HG02763 (cell line): ENCODE data around the gene PCCA.

Experiments
- ATAC-seq: cut with Tn5 transposase; IDR thresholded peaks from one replicate; pipeline ENCODE4 v1.9.1; 2021; ENCODE audit warnings: mild to moderate bottlenecking, moderate library complexity; ENCODE audit not compliant: unreplicated experiment

PCCA gene

DNA sequence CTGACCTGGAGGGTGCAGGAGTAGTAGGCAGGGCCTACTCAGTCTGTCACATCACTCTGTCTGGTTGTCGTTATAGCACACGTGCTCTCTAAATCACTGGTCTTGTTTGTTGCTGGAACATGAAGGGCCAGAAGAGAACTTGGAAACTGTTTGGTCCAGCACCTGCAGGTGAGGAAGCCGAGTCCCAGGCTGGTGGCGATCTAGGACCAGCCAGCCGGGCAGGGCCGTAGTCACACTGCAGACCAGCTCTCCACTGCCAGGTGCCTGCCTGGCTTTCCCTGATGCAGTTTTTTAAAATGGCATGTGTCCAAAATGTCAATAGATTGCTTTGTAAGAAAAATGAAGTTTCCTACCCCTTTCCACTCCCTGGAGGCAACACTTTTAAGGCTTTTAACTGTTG lies 446.0 kb downstream of the PCCA start:
- ATAC-seq, result no peak

DNA sequence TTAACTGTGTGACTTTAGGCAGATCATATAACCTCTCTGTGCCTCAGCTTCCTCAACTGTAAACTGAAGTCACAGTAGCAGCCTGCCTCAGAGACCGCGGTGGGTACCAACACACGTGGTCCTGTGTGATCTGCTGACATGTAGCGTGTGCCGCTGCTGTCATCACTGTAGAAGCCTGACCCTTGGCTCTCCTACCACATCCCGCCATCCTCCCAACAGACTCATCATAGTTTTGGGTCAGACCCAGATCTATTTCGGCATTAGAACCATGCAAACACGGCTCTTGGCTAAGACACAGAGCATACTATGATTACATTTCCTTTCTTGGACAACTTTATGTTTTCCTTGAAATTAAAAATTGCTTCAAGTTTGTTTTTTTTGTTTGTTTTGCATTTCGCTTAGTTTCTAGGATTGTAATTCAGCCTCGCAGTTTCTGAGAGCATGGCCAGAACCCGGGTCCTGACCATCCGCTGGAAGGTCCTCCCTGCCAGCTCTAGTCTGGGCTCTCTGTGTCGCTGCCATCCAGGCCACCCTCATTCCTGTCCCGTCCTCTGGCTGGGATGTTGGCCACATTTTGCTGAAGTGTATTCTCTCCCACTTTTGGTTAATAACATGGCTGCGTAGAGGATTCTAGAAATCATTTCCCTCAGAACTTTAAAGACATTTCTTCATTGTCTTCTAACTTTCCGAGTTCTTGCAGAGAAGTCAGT lies 446.7 kb downstream of the PCCA start:
- no peak for ATAC-seq

DNA sequence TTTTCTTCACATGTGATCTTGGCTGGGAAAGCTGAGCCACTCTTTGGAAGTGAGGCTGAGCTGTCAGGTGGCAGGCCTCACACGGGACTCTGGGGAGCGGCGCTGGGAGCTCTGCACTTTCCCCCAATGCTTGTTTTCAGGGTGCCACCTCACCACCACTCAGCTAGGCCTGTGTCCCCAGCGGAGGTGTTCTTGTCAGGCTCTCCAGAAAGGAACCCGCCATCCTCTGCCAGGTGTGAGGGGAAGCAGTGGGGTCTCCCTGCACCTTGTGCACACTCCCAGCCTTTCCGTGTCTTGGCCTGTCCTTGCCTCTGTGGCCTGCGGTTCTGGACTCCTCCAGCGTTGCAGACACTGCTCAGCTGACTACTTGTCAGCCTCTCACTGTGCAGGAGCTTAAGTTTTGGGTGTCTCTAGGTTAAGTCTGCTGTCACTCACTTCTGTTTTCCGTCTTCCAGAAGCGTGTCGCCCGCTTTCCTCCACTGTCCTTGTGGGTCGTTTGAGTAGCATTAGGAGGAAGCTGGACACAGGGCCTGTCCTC lies 447.8 kb downstream of the PCCA start:
- no peak for ATAC-seq

DNA sequence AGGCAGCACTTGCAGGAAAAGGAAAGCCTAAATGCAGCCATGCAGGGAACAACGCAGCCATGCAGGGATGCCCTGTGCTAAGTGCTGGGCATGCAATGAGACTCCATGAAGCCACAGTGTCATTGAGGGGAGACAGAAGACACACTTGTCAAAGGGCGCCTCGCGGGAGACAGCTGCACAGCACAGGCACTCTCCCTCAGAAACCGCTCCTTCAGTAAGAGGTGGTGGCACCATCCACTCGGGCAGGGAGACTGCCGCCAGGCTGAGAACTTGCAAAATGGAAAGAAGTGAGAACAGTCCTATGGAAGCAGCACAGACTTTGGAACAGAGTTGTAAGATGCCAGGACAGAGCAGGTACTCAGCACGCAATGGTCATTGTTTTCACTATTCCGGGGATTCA lies 448.6 kb downstream of the PCCA start:
- ATAC-seq, result no peak

DNA sequence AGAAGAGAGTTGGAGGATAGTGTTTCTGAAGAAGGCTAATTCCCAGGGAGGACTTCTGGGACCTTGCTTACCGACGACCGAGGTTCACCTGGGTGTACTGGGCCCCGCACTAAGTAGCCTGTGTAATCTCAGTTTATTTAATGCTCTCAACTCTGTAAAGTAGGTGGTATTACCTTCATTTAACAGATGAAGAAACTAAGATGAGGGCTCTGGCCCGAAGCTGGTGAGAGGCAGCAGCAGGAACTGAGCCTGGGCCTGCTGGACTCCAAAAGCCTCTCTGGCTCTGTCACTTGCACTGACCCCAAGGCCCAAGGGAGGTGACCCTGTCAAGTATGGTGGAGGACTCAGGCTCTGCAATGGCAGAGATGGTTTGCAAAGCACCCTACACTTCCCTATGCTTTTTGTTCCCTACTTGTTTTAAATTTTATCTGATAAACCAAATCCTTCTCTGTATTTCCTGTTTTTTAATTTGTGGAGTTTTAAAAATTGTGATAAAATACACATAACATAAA lies 449.1 kb downstream of the PCCA start:
- ATAC-seq, result no peak

DNA sequence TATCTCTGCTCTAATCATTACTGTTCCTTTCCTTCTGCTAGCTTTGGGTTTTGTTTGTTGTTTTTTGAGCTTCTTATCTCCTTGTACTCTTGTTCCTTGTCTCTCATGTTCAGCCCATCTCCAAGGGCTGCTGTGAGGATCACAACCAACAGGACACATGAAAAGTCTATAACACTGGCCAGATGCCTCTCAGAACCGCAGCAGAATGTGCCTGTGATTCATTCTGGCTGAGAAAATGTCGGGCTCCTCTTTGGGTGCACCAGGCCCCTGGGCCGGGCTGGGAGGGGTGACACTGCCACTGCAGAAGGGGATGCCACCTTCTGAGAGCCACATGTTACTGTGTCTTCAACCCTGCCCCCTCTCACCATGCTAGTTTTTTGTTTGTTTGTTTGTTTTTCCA lies 451.7 kb downstream of the PCCA start:
- no peak for ATAC-seq

DNA sequence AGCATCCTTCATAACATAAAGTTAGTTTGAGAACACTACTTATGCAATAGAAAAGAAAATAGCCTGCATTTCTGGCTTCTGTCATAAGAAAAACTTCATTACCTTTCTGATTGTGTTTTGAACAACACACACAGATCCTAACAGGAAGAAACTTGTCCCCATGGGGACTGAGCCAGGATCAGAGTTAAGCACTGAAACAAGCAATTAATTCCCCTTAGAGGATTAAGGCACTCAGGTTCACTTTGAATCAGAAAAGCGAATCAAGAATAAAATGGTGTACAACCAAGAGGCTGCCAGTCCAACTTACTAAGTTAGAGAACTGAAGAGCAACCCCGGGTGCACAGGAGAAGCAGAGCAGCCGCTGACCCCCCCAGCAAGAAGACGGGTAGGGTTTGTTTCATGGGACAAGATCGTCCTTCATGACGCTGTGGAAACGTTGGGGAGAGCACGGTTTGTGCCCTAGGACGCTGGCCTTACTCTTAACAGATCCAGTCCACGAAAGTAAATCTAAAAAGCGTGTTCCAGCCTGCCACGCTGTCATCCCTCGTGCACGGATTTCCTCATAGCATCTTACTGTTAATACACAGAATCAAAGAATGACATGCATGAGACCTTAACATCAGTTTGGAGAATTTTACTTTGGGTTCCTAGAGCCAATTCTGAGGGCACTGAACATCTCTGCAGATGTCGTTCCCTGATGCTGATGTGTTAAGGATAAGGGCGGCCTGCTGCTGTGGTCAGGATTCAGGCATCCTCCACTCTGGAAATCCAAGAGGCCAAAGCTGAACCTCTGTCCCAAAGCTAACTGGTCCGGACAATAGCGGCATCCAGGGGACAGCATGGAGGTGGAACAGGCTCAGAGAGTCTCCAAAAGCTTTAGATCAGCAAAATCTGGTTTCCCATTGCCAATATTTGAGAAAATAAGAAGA lies 453.3 kb downstream of the PCCA start:
- ATAC-seq, result no peak

DNA sequence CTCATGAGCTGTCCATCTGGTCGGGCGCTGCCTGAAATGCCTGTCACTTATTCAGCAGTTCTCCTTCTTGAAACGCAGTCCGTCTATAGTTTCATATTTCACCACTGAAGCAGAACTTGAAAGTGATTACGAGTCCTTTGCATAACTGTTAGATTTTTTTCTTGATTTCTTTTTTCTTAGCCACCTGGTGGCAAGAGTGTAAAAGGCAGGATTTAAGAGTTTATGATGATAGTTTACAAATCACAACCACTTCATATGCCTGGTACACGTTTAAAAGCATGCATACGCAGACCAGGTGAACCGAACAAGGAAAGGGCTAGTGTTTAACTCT lies 453.9 kb downstream of the PCCA start:
- ATAC-seq, result peak; percentile 83

DNA sequence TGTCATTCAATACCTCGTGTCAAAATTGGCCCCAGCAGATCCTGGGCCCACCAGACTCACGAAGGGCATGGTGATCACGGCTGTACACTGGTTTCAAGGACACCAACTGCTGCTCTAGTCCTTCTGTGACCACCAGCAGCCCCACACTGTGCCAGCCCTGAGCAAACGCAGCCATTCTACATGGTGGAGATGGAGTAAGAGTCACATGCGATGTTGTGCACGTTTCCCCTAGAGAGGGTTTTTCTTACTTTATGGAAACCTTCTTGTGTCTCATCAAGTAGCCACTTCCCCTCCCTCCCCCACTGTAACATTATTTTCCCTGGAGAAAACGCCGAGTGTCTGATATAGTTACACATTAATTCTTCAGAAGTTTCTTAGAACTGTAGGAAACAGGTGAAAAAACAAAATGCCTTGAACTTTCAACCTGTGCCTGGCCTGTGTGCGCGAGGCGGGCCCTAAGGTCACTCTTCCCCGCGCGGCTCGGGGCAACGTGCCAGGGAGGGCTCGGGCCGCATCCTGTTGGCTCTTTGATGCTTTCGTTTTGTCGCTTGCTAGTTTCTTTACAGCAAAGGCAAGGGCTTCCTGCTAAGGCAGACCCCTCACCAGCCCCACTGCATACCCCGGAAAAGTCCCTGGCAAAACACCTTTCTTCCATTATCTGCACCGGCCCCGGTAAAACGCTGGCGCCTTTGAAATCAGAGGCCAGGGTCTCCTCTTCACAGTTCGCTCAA lies 455.1 kb downstream of the PCCA start:
- no peak for ATAC-seq

DNA sequence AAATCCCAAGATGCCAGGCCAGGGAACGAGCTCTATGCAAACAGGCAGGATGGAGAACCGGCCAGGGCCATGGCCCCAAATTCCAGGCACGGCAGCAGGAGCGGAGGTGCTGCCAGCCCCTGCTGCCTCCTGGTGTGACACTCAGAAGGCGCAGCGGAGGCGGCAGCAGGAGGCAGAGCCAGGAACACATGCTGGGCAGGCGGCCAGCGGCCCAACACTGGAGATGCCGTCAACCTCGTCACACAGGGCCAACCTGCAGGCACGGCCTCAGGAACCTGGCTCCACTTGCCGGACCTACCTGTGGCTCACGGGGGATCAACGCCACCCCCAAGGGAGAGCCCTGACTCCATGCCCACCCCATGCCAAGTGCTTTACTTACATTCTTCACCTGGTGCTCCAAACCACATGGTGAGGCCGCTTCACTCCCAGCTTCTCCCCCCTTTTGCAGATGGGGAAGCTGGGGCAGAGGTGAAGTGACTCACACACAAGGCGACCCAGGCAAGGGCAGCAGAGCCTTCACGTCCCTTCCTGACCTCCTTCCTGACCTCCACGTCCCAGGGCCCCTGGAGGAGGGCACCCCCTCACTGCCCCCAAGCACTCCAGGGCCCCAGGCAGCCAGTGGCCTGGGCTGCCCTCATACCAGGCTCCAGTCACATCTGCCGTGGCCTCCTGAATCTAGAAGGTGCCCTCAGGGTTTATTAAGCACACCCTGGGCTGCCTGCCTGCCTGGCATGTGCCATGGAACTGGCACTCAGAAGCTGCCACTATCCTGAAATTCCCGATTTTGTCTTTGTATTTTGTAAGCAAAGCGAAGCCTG lies 456.2 kb downstream of the PCCA start:
- ATAC-seq, result no peak

DNA sequence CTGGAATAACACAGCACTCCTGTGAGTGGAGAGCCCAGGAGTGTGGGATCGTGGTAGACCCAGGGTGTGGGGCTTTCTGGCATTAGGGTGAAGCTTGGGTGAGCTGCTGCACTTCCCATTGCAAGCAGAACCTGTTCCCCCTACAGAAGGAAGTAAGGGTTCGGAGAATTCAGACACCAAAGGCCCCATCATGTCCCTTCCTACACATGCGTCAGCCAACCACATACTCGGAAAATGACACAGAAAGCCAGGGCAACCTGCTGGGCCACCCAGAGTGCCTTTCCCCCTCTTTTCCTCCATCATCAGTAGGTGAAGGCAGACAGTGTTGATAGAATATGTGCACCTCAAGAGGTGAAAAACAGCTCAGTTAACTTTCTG lies 456.8 kb downstream of the PCCA start:
- no peak for ATAC-seq

DNA sequence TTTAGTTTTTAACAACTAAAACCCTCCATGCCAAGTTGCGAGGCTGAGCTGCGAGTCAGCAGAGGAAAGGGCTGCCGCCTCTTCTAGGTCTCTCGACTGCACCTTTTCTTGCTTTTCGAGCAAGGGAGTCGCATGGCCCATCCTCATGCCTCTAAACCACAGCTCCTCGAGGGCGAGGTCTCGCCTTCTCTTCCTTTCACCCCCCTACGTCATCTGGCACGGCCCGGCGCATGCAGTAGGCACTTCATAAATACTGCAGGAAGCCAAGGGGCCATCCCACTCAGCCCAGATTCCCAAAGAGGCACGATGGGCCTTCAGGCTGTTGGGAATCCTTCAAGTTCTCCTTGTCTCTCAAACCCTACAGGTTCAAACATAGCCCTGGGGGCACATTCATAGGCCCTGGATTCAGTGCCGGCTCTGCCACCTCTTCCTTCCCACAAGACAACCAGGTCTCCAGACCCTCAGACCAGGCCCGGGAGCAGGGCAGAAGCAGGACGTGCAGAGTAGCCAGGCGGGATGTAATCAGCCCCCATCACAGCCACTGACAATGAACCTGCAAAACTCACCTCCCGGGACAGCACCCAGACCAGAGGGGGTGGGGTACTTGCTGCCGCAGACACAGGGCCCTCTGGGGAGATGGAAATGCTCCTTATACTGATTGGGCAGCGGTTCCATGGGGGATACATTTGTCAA lies 458.0 kb downstream of the PCCA start:
- no peak for ATAC-seq

DNA sequence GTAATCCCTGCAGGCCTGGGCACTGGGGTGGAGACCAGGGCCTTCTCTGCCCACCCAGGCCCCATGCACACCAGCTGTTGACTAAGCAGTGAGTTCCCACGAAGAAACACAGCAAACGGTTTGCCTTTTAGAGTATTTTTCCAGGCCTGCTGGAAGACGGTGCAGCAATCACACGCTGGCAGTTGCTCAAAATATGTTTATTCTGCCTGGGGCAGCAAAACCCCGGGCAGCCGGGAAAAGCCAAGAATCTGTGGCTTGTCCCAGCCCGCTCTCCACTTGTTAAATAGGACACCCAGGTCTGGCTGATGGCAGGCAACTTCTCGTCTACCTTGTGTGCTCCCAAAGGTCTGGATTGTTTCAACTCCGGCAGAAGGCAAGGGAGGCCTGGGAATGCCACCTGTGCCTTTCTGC lies 458.9 kb downstream of the PCCA start:
- ATAC-seq, result no peak

DNA sequence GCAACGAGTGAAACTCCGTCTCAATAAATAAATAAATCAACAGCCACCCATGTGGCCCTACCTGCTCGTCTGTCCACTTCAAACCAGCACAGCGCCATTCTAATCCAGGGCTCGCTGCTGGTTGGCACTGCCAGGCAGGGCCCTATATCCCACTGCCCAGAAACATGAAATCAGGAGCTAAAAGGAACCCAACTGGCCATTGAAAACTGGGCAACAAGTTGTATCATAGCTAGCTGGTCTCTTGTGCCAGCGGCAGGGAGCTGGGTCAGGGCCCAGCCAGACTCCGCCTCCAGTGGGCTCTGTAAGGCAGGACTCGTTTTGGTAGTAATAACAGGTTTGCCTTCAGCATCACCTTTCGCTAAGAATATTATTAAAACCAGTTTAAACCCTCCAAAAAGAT lies 460.4 kb downstream of the PCCA start:
- ATAC-seq, result no peak

DNA sequence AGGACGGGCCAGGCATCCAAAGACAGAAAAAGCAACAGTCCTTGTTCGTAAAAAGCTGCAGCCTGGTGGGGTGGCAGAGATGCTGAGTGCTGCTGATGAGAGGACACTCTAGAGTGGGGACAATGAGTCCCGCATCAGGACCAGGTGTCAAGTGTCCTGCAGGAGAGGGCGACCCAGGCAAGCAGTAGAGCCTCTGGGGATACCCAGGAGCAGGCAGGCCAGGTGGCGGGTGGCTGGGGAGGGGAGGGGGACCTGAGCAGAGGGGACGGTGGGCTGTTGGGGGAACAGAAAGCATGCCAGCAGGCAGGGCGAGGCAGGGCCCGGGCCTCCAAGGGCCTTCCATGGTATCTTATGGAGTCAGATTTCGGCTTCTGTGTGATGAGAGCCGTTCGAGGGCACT lies 463.9 kb downstream of the PCCA start:
- ATAC-seq, result no peak

DNA sequence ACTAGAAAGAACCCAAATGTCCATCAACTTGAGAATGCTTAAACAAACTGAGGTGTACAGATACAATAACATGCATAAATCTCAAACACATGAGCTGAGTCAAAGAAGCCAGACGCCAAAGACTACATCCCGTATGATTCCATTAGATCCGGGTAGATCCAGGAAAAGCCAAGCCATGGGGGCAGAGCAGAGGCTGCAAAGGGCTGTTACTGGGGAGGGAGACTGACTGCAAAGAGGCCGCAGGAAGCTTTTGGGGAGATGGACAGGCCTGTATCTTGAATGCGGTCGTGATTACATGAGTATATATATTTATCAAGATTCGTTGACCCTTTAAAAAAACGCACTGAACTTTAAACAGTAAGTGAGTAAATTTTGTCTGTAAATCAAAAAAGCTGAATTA lies 471.0 kb downstream of the PCCA start:
- ATAC-seq, result no peak

DNA sequence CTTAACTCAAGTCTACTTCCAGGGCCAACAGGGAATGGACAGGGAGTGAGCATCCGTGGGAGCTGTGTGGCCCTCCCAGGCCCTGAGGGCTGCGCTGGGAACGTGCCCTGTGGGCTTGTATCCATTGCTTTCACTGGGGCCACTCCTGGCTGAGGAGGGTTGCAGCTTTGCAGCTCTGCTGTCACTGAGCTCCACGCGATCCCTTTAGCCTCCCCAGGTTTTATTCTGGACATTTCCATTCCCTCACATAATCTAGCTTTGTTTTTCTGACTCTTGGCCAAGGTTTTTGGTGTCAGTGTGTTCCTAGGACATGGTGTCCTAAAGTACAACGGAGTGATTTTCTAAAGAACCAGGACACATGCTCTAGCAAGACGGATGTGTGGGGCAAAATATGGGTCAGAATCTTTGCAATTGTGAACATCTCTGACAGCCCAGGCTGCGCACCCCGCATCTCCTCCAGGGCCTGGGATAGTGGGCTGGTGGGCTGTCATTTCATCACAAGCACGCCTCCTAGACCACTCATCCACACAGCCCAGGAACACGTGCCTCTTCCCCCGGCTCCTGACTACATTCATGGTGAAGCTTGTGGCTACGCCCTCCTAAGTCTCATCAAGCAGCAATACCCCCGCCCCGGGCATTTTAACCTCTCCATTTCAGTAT lies 471.7 kb downstream of the PCCA start:
- ATAC-seq, result no peak

DNA sequence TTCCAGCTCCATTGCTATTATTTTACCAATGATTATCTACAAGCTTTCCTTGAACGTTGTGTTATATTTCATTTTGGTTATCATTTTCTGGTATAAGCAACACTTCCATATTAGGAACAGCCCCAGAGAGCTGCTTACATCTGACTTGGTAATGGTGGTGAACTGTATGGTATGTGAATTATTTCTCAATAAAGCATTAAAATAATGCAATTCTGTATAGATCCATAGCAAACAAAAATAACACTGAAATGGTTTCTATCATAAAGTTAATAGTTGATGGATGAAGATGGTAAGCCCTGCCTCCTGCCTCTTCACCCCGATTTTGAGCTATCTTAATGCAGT lies 472.2 kb downstream of the PCCA start:
- ATAC-seq, result no peak

DNA sequence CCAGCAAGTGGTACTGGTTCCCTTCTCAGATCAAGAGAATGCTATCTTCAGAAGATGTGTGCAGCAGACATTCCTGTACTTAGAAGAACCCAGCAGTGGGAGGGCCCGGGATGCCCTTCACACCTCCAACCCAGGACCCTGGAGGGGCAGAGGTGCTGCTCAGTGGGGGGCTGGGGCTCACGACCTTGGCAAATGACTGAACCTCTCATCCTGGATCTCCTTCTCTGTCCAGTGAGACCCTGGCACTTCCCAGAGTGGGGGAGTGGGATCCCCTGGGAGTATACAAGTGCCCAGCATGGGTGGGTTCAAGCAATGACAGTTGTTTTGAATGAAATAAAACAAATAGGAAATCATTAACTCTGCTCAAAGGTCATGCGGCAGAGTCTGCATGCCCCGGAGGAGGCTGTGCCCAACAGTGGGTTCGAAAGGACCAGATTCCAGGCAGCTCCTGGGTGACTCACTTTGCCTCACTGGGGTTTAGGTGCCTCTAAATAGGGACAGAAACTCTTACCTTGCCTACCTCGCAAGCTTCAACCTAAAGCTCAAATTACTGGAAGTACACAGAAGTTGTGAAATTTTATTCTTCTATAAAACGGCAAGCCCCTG lies 472.8 kb downstream of the PCCA start:
- ATAC-seq, result no peak
